Loucy (cell line): ENCODE data around the gene SCT.
"Not testable (repeated sequence)": the region's sequence is repeated elsewhere in the genome, so short reads cannot be mapped to it uniquely, and the experiment has no call there.

ENCODE experiments used
- H2AFZ ChIP-seq: fragments of 200-600 bp; sonication (generic); 2 replicates; pipeline ENCODE4 v1.6.0; 2016; ENCODE audit warnings: antibody characterized with exemption, mild to moderate bottlenecking, low read length, moderate library complexity
- H3F3A ChIP-seq: fragments of 200-600 bp; 2 replicates; pipeline ENCODE4 v1.6.0; 2016; ENCODE audit warnings: antibody characterized with exemption, low read depth, mild to moderate bottlenecking
- H3K27me3 ChIP-seq: fragments of 200-600 bp; sonication (generic); 2 replicates; pipeline ENCODE4 v1.6.1; 2014; ENCODE audit warnings: low read length, mild to moderate bottlenecking; ENCODE audit not compliant: insufficient read depth, poor library complexity, severe bottlenecking
- H3K36me3 ChIP-seq: fragments of 200-600 bp; sonication (generic); 2 replicates; pipeline ENCODE4 v1.6.1; 2016; ENCODE audit warnings: low read length; ENCODE audit not compliant: insufficient read depth
- H3K4me1 ChIP-seq: fragments of 200-600 bp; sonication (generic); 2 replicates; pipeline ENCODE4 v1.5.1; 2014; ENCODE audit warnings: low read length, mild to moderate bottlenecking; ENCODE audit not compliant: insufficient read depth, poor library complexity, severe bottlenecking
- H3K4me2 ChIP-seq: fragments of 200-600 bp; sonication (generic); 2 replicates; pipeline ENCODE4 v1.6.0; 2014; ENCODE audit warnings: antibody characterized with exemption, low read length, low read depth, mild to moderate bottlenecking; ENCODE audit not compliant: poor library complexity, severe bottlenecking
- H3K4me3 ChIP-seq: fragments of 200-600 bp; sonication (generic); 2 replicates; pipeline ENCODE4 v1.5.1; 2014; ENCODE audit warnings: low read length, mild to moderate bottlenecking, mixed read lengths; ENCODE audit not compliant: poor library complexity, severe bottlenecking
- H3K79me2 ChIP-seq: fragments of 200-600 bp; sonication (generic); 2 replicates; pipeline ENCODE4 v1.6.1; 2014; ENCODE audit warnings: low read length; ENCODE audit not compliant: insufficient read depth
- H3K9ac ChIP-seq: fragments of 200-600 bp; sonication (generic); 2 replicates; pipeline ENCODE4 v1.6.0; 2014; ENCODE audit warnings: mild to moderate bottlenecking, low read depth, low read length, moderate library complexity; ENCODE audit not compliant: poor library complexity, severe bottlenecking
- H3K9me2 ChIP-seq: fragments of 200-600 bp; sonication (generic); replicated peaks from 2 replicates; pipeline ENCODE4 v1.6.1; 2016; ENCODE audit warnings: low read depth, low read length, mixed read lengths
- H3K9me3 ChIP-seq: fragments of 200-600 bp; sonication (generic); 2 replicates; pipeline ENCODE4 v1.6.1; 2014; ENCODE audit warnings: mild to moderate bottlenecking, antibody characterized with exemption, low read length, low read depth; ENCODE audit not compliant: insufficient read depth
- H4K20me1 ChIP-seq: fragments of 200-600 bp; sonication (generic); 2 replicates; pipeline ENCODE4 v1.6.0; 2014; ENCODE audit warnings: antibody characterized with exemption, low read length, mild to moderate bottlenecking; ENCODE audit not compliant: insufficient read depth, poor library complexity, severe bottlenecking
- EZH2phosphoT487 ChIP-seq: fragments of 200-600 bp; IDR thresholded peaks from 2 replicates; pipeline ENCODE4 v1.6.1; 2018; ENCODE audit warnings: antibody characterized with exemption, mild to moderate bottlenecking, moderate library complexity, borderline replicate concordance
- TF ChIP-seq, protein P1 (sequence below): fragments of 200-600 bp; sonication (generic); conservative IDR thresholded peaks from 2 replicates; pipeline ENCODE4 v1.5.1; 2014; ENCODE audit warnings: mild to moderate bottlenecking, antibody characterized with exemption, low read length

The SCT gene

DNA sequence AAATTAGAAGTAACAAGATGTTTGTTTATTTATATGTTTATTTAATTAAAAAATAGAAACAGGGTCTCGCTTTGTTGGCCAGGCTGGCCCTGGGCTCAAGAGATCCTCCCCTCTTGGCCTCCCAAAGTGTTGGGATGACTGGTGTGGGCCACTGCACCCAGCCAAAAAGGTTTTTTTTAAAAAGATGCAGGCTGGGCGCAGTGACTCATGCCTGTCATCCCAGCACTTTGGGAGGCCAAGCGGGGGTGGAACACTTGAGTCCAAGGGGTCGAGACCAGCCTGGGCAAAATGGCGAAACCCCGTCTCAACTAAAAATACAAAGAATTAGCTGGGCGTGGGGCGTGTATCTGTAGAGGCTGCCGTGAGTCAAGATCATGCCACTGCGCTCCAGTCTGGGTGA, 23.5 kb upstream of the SCT start:
- Histone ChIP-seq H3K9me2 (no peaks in the 10 kb centered on the region), H3K4me2 (no peak overlapping the region), H4K20me1 (no peaks in the 10 kb centered on the region), H3K36me3 (peaks cover 31% of the 10 kb centered on the region; the same call in 1 of the 2 replicates), H3K4me3 (no peak overlapping the region), H3K79me2 (no peaks in the 10 kb centered on the region), H3F3A (no peaks in the 10 kb centered on the region), H3K9ac (no peak overlapping the region), H3K27me3 (no peaks in the 10 kb centered on the region), H2AFZ (no peak overlapping the region), H3K4me1 (no peaks in the 10 kb centered on the region), H3K9me3 (no peaks in the 10 kb centered on the region)
- TF ChIP-seq, protein P1, sequence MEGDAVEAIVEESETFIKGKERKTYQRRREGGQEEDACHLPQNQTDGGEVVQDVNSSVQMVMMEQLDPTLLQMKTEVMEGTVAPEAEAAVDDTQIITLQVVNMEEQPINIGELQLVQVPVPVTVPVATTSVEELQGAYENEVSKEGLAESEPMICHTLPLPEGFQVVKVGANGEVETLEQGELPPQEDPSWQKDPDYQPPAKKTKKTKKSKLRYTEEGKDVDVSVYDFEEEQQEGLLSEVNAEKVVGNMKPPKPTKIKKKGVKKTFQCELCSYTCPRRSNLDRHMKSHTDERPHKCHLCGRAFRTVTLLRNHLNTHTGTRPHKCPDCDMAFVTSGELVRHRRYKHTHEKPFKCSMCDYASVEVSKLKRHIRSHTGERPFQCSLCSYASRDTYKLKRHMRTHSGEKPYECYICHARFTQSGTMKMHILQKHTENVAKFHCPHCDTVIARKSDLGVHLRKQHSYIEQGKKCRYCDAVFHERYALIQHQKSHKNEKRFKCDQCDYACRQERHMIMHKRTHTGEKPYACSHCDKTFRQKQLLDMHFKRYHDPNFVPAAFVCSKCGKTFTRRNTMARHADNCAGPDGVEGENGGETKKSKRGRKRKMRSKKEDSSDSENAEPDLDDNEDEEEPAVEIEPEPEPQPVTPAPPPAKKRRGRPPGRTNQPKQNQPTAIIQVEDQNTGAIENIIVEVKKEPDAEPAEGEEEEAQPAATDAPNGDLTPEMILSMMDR, result no peak
- no peak for TF ChIP-seq EZH2phosphoT487

DNA sequence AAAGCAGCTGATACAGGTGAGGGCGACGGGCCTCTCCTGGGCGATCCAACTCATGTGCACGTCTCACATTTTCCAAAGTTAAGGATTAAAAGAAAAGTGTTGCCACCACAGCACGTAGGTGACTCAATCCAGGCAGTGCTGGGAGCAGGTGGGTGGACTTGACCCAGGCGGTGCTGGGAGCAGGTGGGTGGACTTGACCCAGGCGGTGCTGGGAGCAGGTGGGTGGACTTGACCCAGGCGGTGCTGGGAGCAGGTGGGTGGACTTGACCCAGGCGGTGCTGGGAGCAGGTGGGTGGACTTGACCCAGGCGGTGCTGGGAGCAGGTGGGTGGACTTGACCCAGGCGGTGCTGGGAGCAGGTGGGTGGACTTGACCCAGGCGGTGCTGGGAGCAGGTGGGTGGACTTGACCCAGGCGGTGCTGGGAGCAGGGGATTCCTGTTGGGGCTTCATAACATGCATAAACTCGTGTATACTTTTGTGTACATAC, 20.7 kb upstream of the SCT start:
- H3K9me3 ChIP-seq, H3K27me3 ChIP-seq, H2AFZ ChIP-seq, H4K20me1 ChIP-seq, H3K4me2 ChIP-seq, H3K9me2 ChIP-seq, H3K4me3 ChIP-seq, H3K9ac ChIP-seq, H3F3A ChIP-seq, H3K4me1 ChIP-seq, H3K79me2 ChIP-seq: not testable (repeated sequence)
- peaks cover 29% of the 10 kb centered on the region; the same call in 1 of the 2 replicates for H3K36me3 ChIP-seq

DNA sequence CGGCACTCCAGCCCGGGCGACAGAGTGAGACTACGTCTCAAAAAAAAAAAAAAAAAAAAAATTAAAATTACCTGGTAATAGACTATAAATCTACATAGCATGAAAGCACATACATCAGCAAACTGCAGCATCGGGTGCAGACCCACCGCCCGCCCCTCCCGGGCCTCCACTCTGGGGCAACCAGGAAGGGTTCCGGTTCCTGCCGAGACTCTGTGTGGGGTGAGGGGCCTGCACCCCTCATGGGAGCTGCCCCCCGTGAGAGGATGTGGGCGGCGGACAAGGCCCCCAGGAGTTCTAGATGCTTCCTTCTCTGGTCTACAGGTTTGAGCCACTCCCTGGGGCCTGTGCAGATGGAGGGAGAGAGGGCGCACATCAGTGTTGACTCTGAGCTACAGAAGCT, 19.2 kb upstream of the SCT start:
- no peak for TF ChIP-seq EZH2phosphoT487
- TF ChIP-seq, protein P1, result no peak
- no peak overlapping the region for H3K4me3 ChIP-seq
- H3K4me2 ChIP-seq, result no peak overlapping the region
- H3K9me3 ChIP-seq, result no peaks in the 10 kb centered on the region
- H3K27me3 ChIP-seq, result no peaks in the 10 kb centered on the region
- H4K20me1 ChIP-seq, result no peaks in the 10 kb centered on the region
- no peaks in the 10 kb centered on the region for H3K4me1 ChIP-seq
- no peaks in the 10 kb centered on the region for H3K79me2 ChIP-seq
- H2AFZ ChIP-seq, result no peak overlapping the region
- no peak overlapping the region for H3K9ac ChIP-seq
- H3K36me3 ChIP-seq, result peaks cover 19% of the 10 kb centered on the region; the same call in 1 of the 2 replicates
- no peaks in the 10 kb centered on the region for H3F3A ChIP-seq
- no peaks in the 10 kb centered on the region for H3K9me2 ChIP-seq

DNA sequence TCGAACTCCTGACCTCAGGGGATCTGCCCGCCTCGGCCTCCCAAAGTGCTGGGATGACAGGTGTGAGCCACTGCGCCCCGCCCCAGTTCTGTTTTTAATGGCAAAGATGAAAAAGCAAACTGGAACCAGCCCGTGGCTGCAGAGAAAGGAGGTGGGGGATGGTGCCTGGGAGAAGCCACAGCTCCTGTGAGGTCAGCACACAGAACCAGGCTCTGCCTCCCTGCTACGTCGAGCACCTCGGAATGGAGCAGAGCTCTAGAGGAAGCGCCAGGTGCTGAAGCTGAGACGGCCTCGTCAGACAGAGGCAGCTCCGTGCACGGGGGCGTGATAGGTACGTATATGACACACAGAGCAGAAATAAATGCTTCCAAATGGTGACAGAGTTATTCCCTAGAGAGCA, 18.6 kb upstream of the SCT start:
- H4K20me1 ChIP-seq, result no peaks in the 10 kb centered on the region
- no peaks in the 10 kb centered on the region for H3K79me2 ChIP-seq
- H3K4me2 ChIP-seq, result no peak overlapping the region

More for the DNA sequence above, 18.6 kb upstream of the SCT start:
- no peaks in the 10 kb centered on the region for H3F3A ChIP-seq
- H3K4me3 ChIP-seq, result no peak overlapping the region
- H3K27me3 ChIP-seq, result no peaks in the 10 kb centered on the region
- peaks cover 12% of the 10 kb centered on the region; the same call in 1 of the 2 replicates for H3K36me3 ChIP-seq
- H3K9ac ChIP-seq, result no peak overlapping the region
- no peaks in the 10 kb centered on the region for H3K9me2 ChIP-seq
- no peak overlapping the region for H2AFZ ChIP-seq
- no peaks in the 10 kb centered on the region for H3K9me3 ChIP-seq
- H3K4me1 ChIP-seq, result no peaks in the 10 kb centered on the region
- TF ChIP-seq, protein P1, result no peak
- no peak for TF ChIP-seq EZH2phosphoT487
